Nephron progenitor cell (in vitro differentiated cells): ENCODE results near the gene PIGW.
A peak's percentile ranks its signal among the peaks of the same experiment; 100 is the strongest.

ENCODE experiments used
- DNase-seq: peaks from one replicate; pipeline ENCODE4 v3.0.0; 2021
- H3K27ac Mint-ChIP-seq: 2 replicates; pipeline ENCODE4 v1.8.0; 2021; ENCODE audit warnings: mild to moderate bottlenecking, moderate library complexity, mixed read lengths
- H3K27me3 Mint-ChIP-seq: 2 replicates; pipeline ENCODE4 v1.8.0; 2021; ENCODE audit warnings: mild to moderate bottlenecking, low read depth, mixed read lengths; ENCODE audit not compliant: poor library complexity
- H3K36me3 Mint-ChIP-seq: 2 replicates; pipeline ENCODE4 v1.8.0; 2021; ENCODE audit warnings: low read depth, mixed read lengths
- H3K4me1 Mint-ChIP-seq: 2 replicates; pipeline ENCODE4 v1.8.0; 2021; ENCODE audit warnings: mixed read lengths
- H3K4me3 Mint-ChIP-seq: 2 replicates; pipeline ENCODE4 v1.8.0; 2021; ENCODE audit warnings: mild to moderate bottlenecking, moderate library complexity, mixed read lengths
- H3K9me3 Mint-ChIP-seq: 2 replicates; pipeline ENCODE4 v1.8.0; 2021; ENCODE audit warnings: mild to moderate bottlenecking, moderate library complexity, mixed read lengths
- CTCF ChIP-seq: fragments of 200-600 bp; sonication (generic); IDR thresholded peaks from 2 replicates; pipeline ENCODE4 v1.5.0; 2021; ENCODE audit warnings: antibody characterized with exemption

The PIGW gene

GRCh38 chr17:36494674-36495073 lies 40.1 kb upstream of the PIGW start:
- Mint-ChIP-seq H3K27me3 (no peaks in the 10 kb centered on the region), H3K9me3 (peaks cover 6% of the 10 kb centered on the region), H3K4me1 (peaks cover 7% of the 10 kb centered on the region), H3K36me3 (peaks cover 72% of the 10 kb centered on the region), H3K4me3 (no peak overlapping the region), H3K27ac (no peak overlapping the region)
- TF ChIP-seq CTCF = no peak
- DNase-seq = no peak

GRCh38 chr17:36495076-36495578 lies 39.7 kb upstream of the PIGW start:
- Mint-ChIP-seq H3K4me1 (peaks cover 7% of the 10 kb centered on the region), H3K4me3 (no peak overlapping the region), H3K36me3 (peaks cover 67% of the 10 kb centered on the region), H3K27me3 (no peaks in the 10 kb centered on the region), H3K27ac (peak overlapping the region; percentile 43), H3K9me3 (peaks cover 3% of the 10 kb centered on the region)
- no peak for TF ChIP-seq CTCF
- DNase-seq = no peak

- DNase-seq = no peak
- H3K4me3 Mint-ChIP-seq = no peak overlapping the region
- H3K36me3 Mint-ChIP-seq = peaks cover 56% of the 10 kb centered on the region
- H3K27me3 Mint-ChIP-seq = no peaks in the 10 kb centered on the region
- H3K4me1 Mint-ChIP-seq = peaks cover 7% of the 10 kb centered on the region
- TF ChIP-seq CTCF = no peak
- H3K9me3 Mint-ChIP-seq = no peaks in the 10 kb centered on the region
- H3K27ac Mint-ChIP-seq = peak overlapping the region; percentile 88
These were observed 38.6 kb upstream of the PIGW start for GRCh38 chr17:36496018-36496789.

GRCh38 chr17:36498155-36498554 lies 36.6 kb upstream of the PIGW start:
- Mint-ChIP-seq H3K36me3 (peaks cover 55% of the 10 kb centered on the region), H3K4me3 (no peak overlapping the region), H3K4me1 (peaks cover 7% of the 10 kb centered on the region), H3K27me3 (peaks cover under 1% of the 10 kb centered on the region), H3K27ac (peak overlapping the region; percentile 25), H3K9me3 (no peaks in the 10 kb centered on the region)
- TF ChIP-seq CTCF = no peak
- DNase-seq = no peak

GRCh38 chr17:36498560-36499300 lies 36.1 kb upstream of the PIGW start:
- Mint-ChIP-seq H3K27me3 (peaks cover 5% of the 10 kb centered on the region), H3K27ac (peak overlapping the region; percentile 69), H3K4me1 (peaks cover 12% of the 10 kb centered on the region), H3K4me3 (no peak overlapping the region), H3K36me3 (peaks cover 61% of the 10 kb centered on the region), H3K9me3 (no peaks in the 10 kb centered on the region)
- no peak for TF ChIP-seq CTCF
- DNase-seq = no peak
